Ovary (tissue), 3 donors: ENCODE data around the gene NT5C.

Experiments used
- CTCF ChIP-seq, 3 donors: fragments of 450-650 bp in 2 of 3; fragments of 200-600 bp in 1 of 3; IDR thresholded peaks; one replicate each; pipeline versions ENCODE4 v1.5.1 to v1.8.0; 2016 to 2022; ENCODE audit warnings: antibody characterized with exemption in 3 of 3, mild to moderate bottlenecking in 1 of 3
- EP300 ChIP-seq: sonication (generic); formaldehyde crosslinking; IDR thresholded peaks from one replicate; pipeline ENCODE4 v1.6.1; 2017; ENCODE audit warnings: antibody characterized with exemption
- POLR2A ChIP-seq: fragments of 450-650 bp; IDR thresholded peaks from one replicate; pipeline ENCODE4 v1.6.1; 2017; ENCODE audit warnings: antibody characterized with exemption, mild to moderate bottlenecking, moderate library complexity
- donor health status: DM: no; HTN: no; CAD: no.

DNA sequence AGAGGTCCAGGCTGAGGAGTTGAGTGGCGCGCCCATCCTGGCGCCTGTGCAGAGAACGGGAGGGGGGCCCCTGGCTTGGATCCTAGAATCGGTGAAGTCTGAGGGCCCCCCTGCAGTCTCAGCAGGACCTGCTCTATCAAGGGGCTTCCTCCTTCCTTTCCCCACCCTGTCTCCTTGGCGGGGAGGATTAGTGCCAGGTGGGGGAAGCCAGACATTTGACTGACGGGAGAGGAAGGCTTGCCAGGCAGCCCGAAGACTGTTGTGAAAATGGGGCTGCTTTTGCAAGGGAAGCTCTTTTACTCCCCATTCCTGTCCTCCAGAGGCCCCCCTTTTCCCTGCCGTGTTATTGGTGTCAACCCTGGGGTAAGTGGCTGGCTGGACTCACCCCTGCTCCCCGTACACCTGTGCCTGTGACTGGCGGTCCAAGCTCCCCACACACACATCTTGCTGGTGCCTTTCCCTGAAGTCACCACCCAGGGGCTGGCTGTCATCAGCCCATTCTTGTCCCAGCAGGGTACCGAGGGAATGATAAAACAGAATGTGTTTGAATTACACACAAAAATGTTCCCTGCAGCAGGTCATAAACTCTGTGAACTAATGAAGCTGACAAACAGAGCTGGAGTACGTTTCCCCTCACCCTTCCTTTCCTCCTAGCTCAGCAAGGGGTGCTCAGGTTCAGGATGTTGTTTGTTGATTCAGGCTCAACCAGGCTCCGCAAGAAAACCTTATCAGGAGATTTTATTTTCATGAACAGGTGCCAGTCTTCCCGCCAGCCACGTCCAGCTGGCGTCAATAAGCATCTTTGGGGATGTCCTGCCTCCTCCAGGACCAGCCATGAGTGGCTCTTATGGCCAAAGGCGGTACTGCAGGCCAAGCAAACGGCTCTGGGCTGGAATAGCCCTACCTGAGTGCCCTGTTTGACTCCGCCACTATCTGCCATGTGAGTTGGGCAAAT lies 26.1 kb downstream of the NT5C start:
- TF ChIP-seq CTCF (IDR thresholded peaks at IDR 0.05) (no peak), EP300 (no peak), POLR2A (no peak)
